ENCODE results near the gene FAM210B.

The FAM210B gene

GRCh38 chr20:56348305-56348693 is 10.5 kb upstream of the FAM210B start:
- DNase-seq (ENCODE audit: low read depth in 1 of 2, low spot score in 1 of 2): no peak
- in situ Hi-C loops (cut with HindIII; ENCODE audit: low pct_unique_long_range_greater_than_20kb, low sequenced_read_pairs): no loop called here
- TF ChIP-seq JUND (IDR thresholded peaks at IDR 0.05; ENCODE audit: low read depth): no peak

GRCh38 chr20:56348746-56349145 is 10.0 kb upstream of the FAM210B start:
- no peak for TF ChIP-seq JUND (IDR thresholded peaks at IDR 0.05; ENCODE audit: low read depth)
- in situ Hi-C loops (cut with HindIII; ENCODE audit: low pct_unique_long_range_greater_than_20kb, low sequenced_read_pairs): no loop called here
- DNase-seq (ENCODE audit: low read depth in 1 of 2, low spot score in 1 of 2): no peak

GRCh38 chr20:56350842-56351241 is 7.9 kb upstream of the FAM210B start:
- DNase-seq (ENCODE audit: low read depth in 1 of 2, low spot score in 1 of 2): no peak
- no peak for TF ChIP-seq JUND (IDR thresholded peaks at IDR 0.05; ENCODE audit: low read depth)
- in situ Hi-C loops (cut with HindIII; ENCODE audit: low pct_unique_long_range_greater_than_20kb, low sequenced_read_pairs): no loop called here

DNA sequence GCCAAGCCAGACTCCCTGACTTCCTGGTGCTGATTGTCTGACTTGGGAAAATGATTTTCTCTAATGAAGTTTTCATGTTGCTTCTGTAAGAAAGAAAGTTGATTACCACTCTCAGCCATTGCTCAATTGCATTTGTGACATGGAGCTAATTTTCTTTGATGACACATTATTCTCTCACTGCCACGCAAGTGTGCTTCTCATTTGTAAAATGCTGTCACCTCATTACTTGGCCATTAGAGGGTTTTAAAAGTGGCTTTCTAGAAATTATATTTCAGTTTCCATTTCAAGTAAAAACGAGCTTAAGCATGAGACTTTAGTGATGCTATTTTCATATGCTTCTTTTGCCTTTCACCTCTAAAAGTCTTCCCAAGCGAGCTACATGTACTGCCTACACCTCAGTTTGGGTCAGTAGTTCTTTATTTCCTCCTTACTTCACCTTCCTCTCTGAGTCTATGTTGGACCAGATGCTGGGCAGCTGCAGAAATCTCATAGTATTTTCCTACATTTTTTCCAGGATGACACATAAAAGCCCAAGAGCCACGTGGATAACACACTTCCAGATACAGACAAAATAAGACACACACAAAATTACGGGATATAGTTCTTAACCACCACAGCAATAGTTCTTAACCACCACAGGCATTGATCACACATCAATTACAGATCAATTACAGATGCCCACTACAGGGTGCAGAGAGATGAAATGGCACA is 6.3 kb upstream of the FAM210B start:
- no peak for TF ChIP-seq JUND (IDR thresholded peaks at IDR 0.05; ENCODE audit: low read depth)
- in situ Hi-C loops (cut with HindIII; ENCODE audit: low pct_unique_long_range_greater_than_20kb, low sequenced_read_pairs): no loop called here
- DNase-seq (ENCODE audit: low read depth in 1 of 2, low spot score in 1 of 2): no peak

- DNase-seq (ENCODE audit: low read depth in 1 of 2, low spot score in 1 of 2): no peak
- in situ Hi-C loops (cut with HindIII; ENCODE audit: low pct_unique_long_range_greater_than_20kb, low sequenced_read_pairs): no loop called here
- TF ChIP-seq JUND (IDR thresholded peaks at IDR 0.05; ENCODE audit: low read depth): no peak
Measured at GRCh38 chr20:56353356-56353755, 5.4 kb upstream of the FAM210B start.

- DNase-seq (ENCODE audit: low read depth in 1 of 2, low spot score in 1 of 2): peak in 1 of 2 experiments; percentile 24
- TF ChIP-seq JUND (IDR thresholded peaks at IDR 0.05; ENCODE audit: low read depth): no peak
- in situ Hi-C loops (cut with HindIII; ENCODE audit: low pct_unique_long_range_greater_than_20kb, low sequenced_read_pairs): no loop called here
Measured at GRCh38 chr20:56358070-56358469, 704 bp upstream of the FAM210B start.

GRCh38 chr20:56359212-56360132 is 698 bp downstream of the FAM210B start:
- no peak for TF ChIP-seq JUND (IDR thresholded peaks at IDR 0.05; ENCODE audit: low read depth)
- peak; percentile 65 to 83 for DNase-seq (ENCODE audit: low read depth in 1 of 2, low spot score in 1 of 2)
- in situ Hi-C loops (cut with HindIII; ENCODE audit: low pct_unique_long_range_greater_than_20kb, low sequenced_read_pairs): no loop called here

- no peak for TF ChIP-seq JUND (IDR thresholded peaks at IDR 0.05; ENCODE audit: low read depth)
Measured at GRCh38 chr20:56360133-56360907, 1.5 kb downstream of the FAM210B start.

DNA sequence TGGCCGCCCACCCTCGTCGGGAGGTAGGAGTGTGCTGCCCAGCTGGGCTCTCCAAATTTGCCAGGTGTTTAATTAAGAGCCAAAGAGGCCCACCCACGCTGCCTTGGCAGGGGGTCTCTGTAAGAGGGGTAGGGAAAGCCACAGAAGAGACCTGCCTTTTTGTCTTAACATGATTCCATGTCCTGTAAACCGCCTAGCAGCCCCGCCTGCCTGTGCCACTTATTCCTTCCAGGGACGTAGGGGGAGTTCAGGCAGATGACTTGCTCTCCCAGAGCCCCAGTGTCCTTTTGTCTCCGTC is 2.1 kb downstream of the FAM210B start:
- no peak for TF ChIP-seq JUND (IDR thresholded peaks at IDR 0.05; ENCODE audit: low read depth)
- no peak for DNase-seq (ENCODE audit: low read depth in 1 of 2, low spot score in 1 of 2)
- in situ Hi-C loops (cut with HindIII; ENCODE audit: low pct_unique_long_range_greater_than_20kb, low sequenced_read_pairs): no loop called here

More at GRCh38 chr20:56360133-56360907, 1.5 kb downstream of the FAM210B start:
- in situ Hi-C loops (cut with HindIII; ENCODE audit: low pct_unique_long_range_greater_than_20kb, low sequenced_read_pairs): no loop called here
- peak; percentile 39 to 72 for DNase-seq (ENCODE audit: low read depth in 1 of 2, low spot score in 1 of 2)

DNA sequence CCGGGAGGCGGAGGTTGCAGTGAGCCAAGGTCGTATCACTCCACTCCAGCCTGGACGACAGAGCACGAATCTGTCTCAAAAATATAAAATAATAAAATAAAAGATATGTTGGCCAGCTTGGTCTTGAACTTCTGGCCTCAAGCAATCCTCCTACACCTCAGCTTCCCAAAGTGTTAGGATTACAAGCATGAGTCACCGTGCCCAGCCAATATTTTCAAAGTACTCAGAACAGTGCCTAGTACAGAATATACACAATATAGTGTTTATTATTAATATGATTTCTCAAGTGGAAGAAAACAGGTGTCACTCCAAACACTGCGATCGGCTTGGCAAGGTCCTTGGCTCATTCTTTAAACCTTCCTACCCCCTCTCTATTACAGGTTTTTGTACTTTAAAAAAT is 3.1 kb downstream of the FAM210B start:
- DNase-seq (ENCODE audit: low read depth in 1 of 2, low spot score in 1 of 2): no peak

DNA sequence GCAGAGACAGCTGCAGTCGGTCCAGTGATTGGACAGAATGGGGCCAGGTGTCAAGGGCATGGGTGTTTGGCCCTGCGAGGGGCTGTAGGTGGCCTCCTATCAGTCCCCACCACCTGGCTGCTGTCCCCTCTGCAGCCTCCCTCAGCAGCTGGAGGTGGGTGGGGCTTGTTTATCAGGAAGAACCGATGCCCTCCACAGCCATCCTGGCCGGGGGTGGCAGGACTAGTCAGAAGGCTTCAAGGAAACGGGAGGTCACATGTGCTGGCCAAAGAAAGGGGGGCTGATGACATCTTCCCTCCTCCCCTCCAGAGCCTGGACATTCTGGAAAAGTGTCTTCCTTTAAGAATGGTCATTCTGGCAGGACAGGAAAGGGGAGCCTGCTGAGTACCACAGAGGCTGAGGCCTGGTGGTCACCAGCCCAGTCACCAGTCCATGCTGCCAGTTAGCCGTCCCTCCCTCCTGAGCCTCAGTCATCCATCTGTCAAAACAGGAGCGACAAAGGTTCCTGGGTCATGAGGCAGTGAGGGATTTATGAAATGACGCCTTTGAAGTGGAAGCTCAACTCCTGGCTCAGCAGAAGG is 4.1 kb downstream of the FAM210B start:
- in situ Hi-C loops (cut with HindIII; ENCODE audit: low pct_unique_long_range_greater_than_20kb, low sequenced_read_pairs): no loop called here
- DNase-seq (ENCODE audit: low read depth in 1 of 2, low spot score in 1 of 2): no peak
- no peak for TF ChIP-seq JUND (IDR thresholded peaks at IDR 0.05; ENCODE audit: low read depth)

More for the DNA sequence above, 3.1 kb downstream of the FAM210B start:
- no peak for TF ChIP-seq JUND (IDR thresholded peaks at IDR 0.05; ENCODE audit: low read depth)
- in situ Hi-C loops (cut with HindIII; ENCODE audit: low pct_unique_long_range_greater_than_20kb, low sequenced_read_pairs): no loop called here

DNA sequence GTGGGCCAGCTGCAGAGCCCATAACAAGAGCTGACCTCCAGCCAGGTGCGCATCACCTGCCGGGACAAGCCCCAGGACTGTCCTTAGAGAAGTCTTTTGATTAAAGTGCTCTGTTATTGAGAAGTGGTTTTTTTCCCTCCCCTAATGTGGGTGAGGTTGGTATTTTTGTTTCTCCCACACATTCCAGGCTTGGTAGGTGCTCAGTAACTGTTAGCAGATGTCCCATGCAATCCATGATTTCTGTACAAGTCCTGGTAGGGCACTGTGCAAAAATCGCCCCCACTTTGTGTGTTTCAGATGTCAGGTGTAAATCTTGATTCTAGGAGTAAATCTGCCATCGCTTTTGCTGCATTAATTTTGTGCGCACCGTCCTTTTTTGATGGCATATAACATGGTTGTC is 4.7 kb downstream of the FAM210B start:
- TF ChIP-seq JUND (IDR thresholded peaks at IDR 0.05; ENCODE audit: low read depth): no peak
- DNase-seq (ENCODE audit: low read depth in 1 of 2, low spot score in 1 of 2): no peak
- in situ Hi-C loops (cut with HindIII; ENCODE audit: low pct_unique_long_range_greater_than_20kb, low sequenced_read_pairs): no loop called here
